ENCODE data around the gene MAP3K21.

MAP3K21 gene

DNA sequence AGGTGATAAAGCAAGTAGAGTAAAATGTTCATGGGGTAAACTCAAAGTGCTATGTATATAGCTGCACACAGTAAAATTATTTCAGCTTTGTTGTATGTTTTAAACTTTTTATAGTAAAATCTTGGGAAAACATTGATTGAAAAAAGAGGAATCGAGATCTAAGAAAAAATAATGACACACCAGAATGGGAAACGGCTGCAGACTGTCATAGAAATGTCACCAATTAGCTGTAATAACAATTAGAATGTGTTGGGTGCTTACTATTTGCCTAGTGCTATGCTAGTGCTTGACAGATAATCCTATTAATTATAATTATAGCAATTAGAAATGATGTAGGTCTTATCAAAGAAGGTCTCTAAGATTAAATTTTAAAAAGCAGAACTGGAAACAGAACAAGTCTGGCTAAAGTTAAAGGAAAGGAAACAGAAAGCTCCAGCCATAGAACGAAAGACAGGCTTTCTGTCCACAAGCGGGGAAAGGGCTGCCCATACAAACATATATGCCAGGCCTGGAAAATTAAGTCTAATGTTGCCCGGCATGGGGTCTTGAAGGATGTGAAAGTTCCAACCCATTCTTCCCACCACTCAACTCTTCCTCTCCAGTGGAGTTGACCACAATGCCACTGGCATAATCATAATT is 37.0 kb upstream of the MAP3K21 start:
- in situ Hi-C loops (cut with HindIII; ENCODE audit: low sequenced_read_pairs): no loop called here
- TF ChIP-seq, protein P1, sequence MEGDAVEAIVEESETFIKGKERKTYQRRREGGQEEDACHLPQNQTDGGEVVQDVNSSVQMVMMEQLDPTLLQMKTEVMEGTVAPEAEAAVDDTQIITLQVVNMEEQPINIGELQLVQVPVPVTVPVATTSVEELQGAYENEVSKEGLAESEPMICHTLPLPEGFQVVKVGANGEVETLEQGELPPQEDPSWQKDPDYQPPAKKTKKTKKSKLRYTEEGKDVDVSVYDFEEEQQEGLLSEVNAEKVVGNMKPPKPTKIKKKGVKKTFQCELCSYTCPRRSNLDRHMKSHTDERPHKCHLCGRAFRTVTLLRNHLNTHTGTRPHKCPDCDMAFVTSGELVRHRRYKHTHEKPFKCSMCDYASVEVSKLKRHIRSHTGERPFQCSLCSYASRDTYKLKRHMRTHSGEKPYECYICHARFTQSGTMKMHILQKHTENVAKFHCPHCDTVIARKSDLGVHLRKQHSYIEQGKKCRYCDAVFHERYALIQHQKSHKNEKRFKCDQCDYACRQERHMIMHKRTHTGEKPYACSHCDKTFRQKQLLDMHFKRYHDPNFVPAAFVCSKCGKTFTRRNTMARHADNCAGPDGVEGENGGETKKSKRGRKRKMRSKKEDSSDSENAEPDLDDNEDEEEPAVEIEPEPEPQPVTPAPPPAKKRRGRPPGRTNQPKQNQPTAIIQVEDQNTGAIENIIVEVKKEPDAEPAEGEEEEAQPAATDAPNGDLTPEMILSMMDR (IDR thresholded peaks at IDR 0.05; ENCODE audit: low read depth, low read length, missing control alignments): no peak

DNA sequence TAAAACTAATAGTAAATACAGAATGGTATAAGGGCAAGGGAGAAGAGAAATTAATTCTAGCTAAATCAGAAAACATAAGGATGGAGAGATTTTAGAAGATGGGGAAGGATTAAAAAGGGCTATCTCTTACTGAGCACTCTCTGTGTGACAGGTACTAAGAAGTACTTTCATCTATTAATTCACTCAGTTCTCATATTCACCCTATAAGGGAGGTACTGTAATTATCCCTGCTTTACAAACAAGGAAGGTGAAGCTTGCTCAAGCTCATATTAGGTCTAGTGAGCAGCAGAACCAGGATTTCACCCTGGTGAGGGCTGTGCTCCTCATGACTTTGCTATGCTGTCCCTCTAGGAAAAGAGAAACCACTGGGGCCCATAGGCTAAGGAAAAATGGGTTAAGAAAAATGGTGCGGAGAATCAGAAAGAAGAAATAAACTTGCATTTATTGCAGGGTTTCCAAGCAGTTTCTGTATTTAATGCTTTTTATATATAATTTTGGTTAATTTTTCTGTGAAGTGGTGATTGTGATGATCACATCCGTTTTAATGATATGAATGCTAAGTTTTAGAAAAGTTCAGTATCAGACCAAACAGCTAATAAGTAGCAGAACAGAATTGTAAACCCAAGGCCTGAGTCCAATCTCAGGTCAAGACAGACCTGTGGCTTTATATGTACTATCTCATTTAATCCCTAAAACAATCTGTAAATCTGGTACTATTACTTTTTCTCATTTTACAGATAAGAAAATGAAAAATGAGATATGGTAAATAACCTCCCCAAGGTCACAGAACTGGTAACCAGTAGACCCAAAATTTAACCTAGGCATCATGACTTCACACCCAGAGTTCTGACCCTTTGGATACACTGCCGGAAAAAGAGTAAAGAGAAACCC is 33.7 kb upstream of the MAP3K21 start:
- TF ChIP-seq, protein P1 (IDR thresholded peaks at IDR 0.05; ENCODE audit: low read depth, low read length, missing control alignments): no peak
- H3K4me3 ChIP-seq (ENCODE audit: low read depth, low read length): no peak overlapping the region
- DNase-seq (ENCODE audit: low read depth): no peak
- in situ Hi-C loops (cut with HindIII; ENCODE audit: low sequenced_read_pairs): no loop called here

More for the DNA sequence above, 37.0 kb upstream of the MAP3K21 start:
- H3K4me3 ChIP-seq (ENCODE audit: low read depth, low read length): no peak overlapping the region
- DNase-seq (ENCODE audit: low read depth): no peak

DNA sequence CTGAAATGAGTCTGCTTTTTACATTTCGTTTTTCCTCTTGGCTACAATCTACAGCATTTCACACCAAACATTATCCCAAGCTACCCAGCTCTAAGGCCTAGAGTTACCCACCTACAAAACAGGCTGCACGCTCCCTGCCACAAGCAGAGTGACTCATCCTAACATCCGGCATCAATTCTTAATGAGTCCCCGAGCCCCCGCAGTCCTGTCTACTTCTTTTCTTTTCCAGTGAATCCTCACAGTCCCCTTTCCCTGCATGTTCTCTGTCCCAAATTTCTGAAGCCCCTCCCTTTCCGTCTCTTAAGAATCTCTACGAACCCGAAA is 32.6 kb upstream of the MAP3K21 start:
- H3K4me3 ChIP-seq (ENCODE audit: low read depth, low read length): peak overlapping the region; percentile 81
- TF ChIP-seq, protein P1 (IDR thresholded peaks at IDR 0.05; ENCODE audit: low read depth, low read length, missing control alignments): no peak
- DNase-seq (ENCODE audit: low read depth): peak; percentile 24
- in situ Hi-C loops (cut with HindIII; ENCODE audit: low sequenced_read_pairs): no loop called here

DNA sequence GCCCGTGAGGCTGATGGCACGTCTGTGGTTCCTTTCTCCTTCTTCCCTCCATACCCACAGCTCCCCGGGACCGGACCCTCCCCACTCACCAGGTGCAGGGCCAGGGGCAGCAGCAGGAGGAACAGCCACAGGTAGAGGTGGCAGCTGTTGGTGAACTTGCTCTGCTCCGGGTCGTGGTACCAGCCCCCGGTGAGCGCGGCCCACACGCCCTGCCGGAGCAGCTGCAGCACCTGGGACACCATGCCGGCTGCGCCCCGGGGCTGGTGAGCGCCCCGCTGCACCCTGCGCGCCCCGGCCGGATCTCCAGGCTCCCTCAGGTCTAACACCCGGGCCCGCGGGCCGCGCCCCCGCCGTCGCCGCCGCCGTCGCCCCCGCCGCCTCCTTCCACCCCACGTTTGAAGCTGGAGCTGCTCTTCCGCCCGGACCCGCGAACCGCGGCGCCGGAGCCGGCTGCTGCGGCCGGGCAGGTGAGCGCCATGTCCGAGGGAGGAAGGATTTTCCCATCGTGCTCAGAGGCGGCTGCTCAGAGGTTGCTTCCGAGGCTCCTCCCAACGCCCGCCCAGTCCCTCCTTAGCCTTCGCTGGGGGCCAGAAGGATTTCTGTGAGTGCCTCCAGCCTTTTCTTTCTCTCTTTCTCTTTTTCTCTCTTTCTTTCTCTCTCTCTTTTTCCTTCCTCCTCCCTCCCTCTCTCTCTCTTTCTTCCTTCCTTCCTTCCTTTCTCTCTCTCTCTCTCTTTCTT is 32.1 kb upstream of the MAP3K21 start, which contains the start of gene PCNX2:
TSS of gene PCNX2 (minus strand) at position 489 of the 738 bp plus-strand sequence. CDS start at position 242, 247 bp downstream.
- in situ Hi-C loops (cut with HindIII; ENCODE audit: low sequenced_read_pairs): no loop called here
- TF ChIP-seq, protein P1 (IDR thresholded peaks at IDR 0.05; ENCODE audit: low read depth, low read length, missing control alignments): no peak
- peak within 1 kb of the TSS; percentile 81 for H3K4me3 ChIP-seq (ENCODE audit: low read depth, low read length)
- peak; percentile 6 for DNase-seq (ENCODE audit: low read depth)

DNA sequence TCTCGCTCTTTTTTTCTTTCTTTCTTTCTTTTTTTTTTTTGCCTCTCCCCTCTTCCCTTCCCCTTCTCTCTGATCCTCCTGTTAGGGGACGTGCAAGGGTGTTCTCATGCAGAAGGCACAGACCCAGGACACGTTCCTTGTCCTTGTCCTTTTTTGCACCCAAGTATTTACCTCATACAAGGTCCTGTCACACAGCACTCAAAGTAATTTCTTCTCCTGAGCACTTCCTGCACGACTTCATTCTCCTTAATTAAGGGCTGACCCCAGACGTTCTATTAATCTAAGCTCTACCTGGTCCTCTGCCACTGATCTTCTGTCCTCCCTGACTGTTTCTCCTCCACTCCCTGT is 31.6 kb upstream of the MAP3K21 start:
- no peak for DNase-seq (ENCODE audit: low read depth)
- in situ Hi-C loops (cut with HindIII; ENCODE audit: low sequenced_read_pairs): no loop called here
- TF ChIP-seq, protein P1 (IDR thresholded peaks at IDR 0.05; ENCODE audit: low read depth, low read length, missing control alignments): no peak
- peak overlapping the region; percentile 81 for H3K4me3 ChIP-seq (ENCODE audit: low read depth, low read length)

DNA sequence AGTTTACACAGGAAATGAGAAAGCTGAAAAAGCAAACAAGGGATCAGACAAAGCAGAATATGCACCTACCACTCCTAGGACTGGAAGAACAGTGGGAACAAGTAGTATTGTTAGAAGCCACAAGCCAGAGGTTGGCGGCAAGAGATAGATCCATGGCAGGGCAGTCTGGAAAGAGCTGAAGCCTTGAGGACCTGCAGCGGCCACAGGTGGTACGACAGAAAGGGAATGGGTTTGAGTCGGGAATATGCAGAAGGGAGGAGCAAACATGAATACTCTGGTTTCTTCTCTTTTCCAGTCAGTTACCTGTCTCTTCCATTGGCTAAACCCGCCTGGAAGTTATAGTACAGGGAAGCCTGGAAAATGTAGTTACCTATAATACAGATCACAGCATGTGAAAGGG is 28.1 kb upstream of the MAP3K21 start:
- no peak for DNase-seq (ENCODE audit: low read depth)
- TF ChIP-seq, protein P1 (IDR thresholded peaks at IDR 0.05; ENCODE audit: low read depth, low read length, missing control alignments): no peak
- no peak overlapping the region for H3K4me3 ChIP-seq (ENCODE audit: low read depth, low read length)
- in situ Hi-C loops (cut with HindIII; ENCODE audit: low sequenced_read_pairs): no loop called here

All from astrocyte of the cerebellum (primary cell).